ENCODE data around the gene KCTD14. TPM values are rescaled to one million over a fixed set of nuclear protein-coding genes. Genes with fewer than 3 reads are reported as not detected.

KCTD14 gene
- total and polyA plus RNA-seq, 9 of the 15 experiments (the other 6 are each of a cell fraction or from before 2014, with no cell fraction given) = 0.04 to 0.30 (median 0.11) TPM; not detected in 2

- TF ChIP-seq GTF2F1 (IDR thresholded peaks at IDR 0.05; ENCODE audit: low read depth, low read length) (no peak), ZKSCAN8 (CRISPR knock-in tag; IDR thresholded peaks at IDR 0.05) (no peak), MCM3 (IDR thresholded peaks at IDR 0.05) (no peak), ZFPM2 (CRISPR knock-in tag; IDR thresholded peaks at IDR 0.05) (no peak), SRSF3 (IDR thresholded peaks at IDR 0.05; ENCODE audit: insufficient read depth, low read length) (no peak)
- TF ChIP-seq, protein P1, sequence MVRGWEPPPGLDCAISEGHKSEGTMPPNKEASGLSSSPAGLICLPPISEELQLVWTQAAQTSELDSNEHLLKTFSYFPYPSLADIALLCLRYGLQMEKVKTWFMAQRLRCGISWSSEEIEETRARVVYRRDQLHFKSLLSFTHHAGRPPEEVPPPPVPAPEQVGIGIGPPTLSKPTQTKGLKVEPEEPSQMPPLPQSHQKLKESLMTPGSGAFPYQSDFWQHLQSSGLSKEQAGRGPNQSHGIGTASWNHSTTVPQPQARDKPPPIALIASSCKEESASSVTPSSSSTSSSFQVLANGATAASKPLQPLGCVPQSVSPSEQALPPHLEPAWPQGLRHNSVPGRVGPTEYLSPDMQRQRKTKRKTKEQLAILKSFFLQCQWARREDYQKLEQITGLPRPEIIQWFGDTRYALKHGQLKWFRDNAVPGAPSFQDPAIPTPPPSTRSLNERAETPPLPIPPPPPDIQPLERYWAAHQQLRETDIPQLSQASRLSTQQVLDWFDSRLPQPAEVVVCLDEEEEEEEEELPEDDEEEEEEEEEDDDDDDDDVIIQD (CRISPR knock-in tag; IDR thresholded peaks at IDR 0.05) = no peak
These were observed 42.1 kb upstream of the KCTD14 start (continued) for GRCh38 chr11:78065203-78065602.

DNA sequence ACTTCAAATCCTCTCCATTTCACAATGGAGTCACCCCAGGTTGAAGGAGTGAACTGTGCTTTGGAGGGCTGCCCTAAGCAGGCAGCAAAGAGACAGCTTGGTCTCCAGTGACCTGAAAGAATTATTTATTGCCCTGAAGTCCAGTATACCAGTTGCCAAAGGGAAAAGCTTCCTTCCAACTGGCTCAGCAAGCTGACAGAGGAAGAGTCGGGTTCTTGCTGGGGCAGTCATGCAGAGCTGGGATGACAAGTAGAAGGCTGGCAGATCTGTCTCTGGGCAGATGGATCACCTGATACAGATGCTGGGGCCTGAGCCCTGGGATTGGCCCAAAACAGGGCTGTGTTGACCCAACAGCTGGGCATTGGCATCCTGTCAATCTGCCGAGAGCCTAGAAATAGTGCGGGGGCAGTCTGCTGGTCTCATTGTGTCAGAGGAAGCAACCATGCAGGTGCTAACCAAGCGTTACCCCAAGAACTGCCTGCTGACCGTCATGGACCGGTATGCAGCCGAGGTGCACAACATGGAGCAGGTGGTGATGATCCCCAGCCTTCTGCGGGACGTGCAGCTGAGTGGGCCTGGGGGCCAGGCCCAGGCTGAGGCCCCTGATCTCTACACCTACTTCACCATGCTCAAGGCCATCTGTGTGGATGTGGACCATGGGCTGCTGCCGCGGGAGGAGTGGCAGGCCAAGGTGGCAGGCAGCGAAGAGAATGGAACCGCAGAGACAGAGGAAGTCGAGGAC is 40.5 kb upstream of the KCTD14 start, which contains the start of gene THRSP:
Gene THRSP (plus strand): TSS at position 422 of the 742 bp plus-strand sequence. CDS start 21 bp downstream, at position 443.
- no peak within 1 kb of the TSS for H3K4me2 ChIP-seq (ENCODE audit: insufficient read depth, low read length)
- H3K4me1 ChIP-seq (replicated peaks in 1 of 2; ENCODE audit: control insufficient read depth in 2 of 2, insufficient read depth in 2 of 2, low read length in 2 of 2) = peaks cover 13 to 20% of the 10 kb centered on the region in 2 experiments
- TF ChIP-seq MED1 (CRISPR knock-in tag; IDR thresholded peaks at IDR 0.05; ENCODE audit: borderline replicate concordance) (no peak), LCOR (CRISPR knock-in tag; IDR thresholded peaks at IDR 0.05) (no peak), SPI1 (IDR thresholded peaks at IDR 0.05; ENCODE audit: borderline replicate concordance, low read depth, low read length) (no peak)
- H3K9ac ChIP-seq (ENCODE audit: insufficient read depth in 1 of 2, low read depth in 2 of 2, low read length in 2 of 2) = no peak within 1 kb of the TSS
- in situ Hi-C loops (cut with MboI) = no loop called here
- no peaks in the 10 kb centered on the region for H3K9me1 ChIP-seq (ENCODE audit: control insufficient read depth, insufficient read depth, low read length)
- no peak within 1 kb of the TSS for H2AFZ ChIP-seq (ENCODE audit: low read depth, low read length)
- no TSS peak for BruUV-seq (replicated peaks)
- DNase-seq (ENCODE audit: extremely low read depth in 1 of 4, low spot score in 3 of 4) (peak in 1 of 4 experiments; percentile 5), ATAC-seq (no peak), FAIRE-seq (no peak)
- ChIA-PET POLR2A (interaction anchor here (0.7 to 1.1 kb wide), 4 partner anchors 13 to 24 kb away, joined by 3 to 5 read pairs (median 4); no protein-coding TSS in a partner anchor), CTCF (ENCODE audit: low intra/inter-chr PET ratio) (interaction anchor here (0.5 kb wide), 1 partner anchor 589 kb away, joined by 3 read pairs; no protein-coding TSS in a partner anchor)
- no peaks in the 10 kb centered on the region for H4K20me1 ChIP-seq (replicated peaks; ENCODE audit: control insufficient read depth, insufficient read depth, low read length)
- 88% methylated on average over 14 of the region's 14 CpGs for WGBS (ENCODE audit: insufficient coverage, low coverage, missing lambda C conversion rate)
- intact Hi-C loops (cut with micrococcal nuclease) = no loop called here
- no peaks in the 10 kb centered on the region for H3K79me2 ChIP-seq (ENCODE audit: control insufficient read depth, insufficient read depth, low read length)
- no peaks in the 10 kb centered on the region for H3K9me3 ChIP-seq (replicated peaks; ENCODE audit: control insufficient read depth, insufficient read depth, low read depth, low read length)
- H3K27ac ChIP-seq (ENCODE audit: extremely low read depth, low read depth, low read length) = no peak within 1 kb of the TSS
- H3K36me3 ChIP-seq (ENCODE audit: control insufficient read depth, insufficient read depth, low read length) = peaks cover 11% of the 10 kb centered on the region; the same call in 2 of the 3 replicates
- H3K4me3 ChIP-seq = no peak within 1 kb of the TSS
- no peaks in the 10 kb centered on the region for H3K27me3 ChIP-seq (ENCODE audit: control insufficient read depth in 2 of 2, insufficient read depth in 2 of 2, low read length in 2 of 2)
